HepG2 (cell line): ENCODE results near the gene ENG. TPM values are rescaled to one million over a fixed set of nuclear protein-coding genes. Genes with fewer than 3 reads are reported as not detected.

Experiments
- ATAC-seq: fragments of 200-7000 bp; cut with Tn5 transposase; 3 replicates; pipeline ENCODE4 v1.9.1; 2020; ENCODE audit warnings: mild to moderate bottlenecking, moderate library complexity
- BruUV-seq: library from RNA; stranded (reverse); fragments of 400-500 nt; replicated peaks from 2 replicates; lab custom pipeline; 2021; lab: Mats Ljungman, UMichigan
- CTCF ChIA-PET: fragments of 300-600 bp; formaldehyde crosslinking; extraction: SDS; loops from one replicate; lab custom pipeline; 2021; ENCODE audit warnings: low total read pairs, inconsistent platforms, low intra/inter-chr PET ratio; lab: Yijun Ruan, JAX
- POLR2A ChIA-PET: fragments of 350-600 bp; sonication (Branson Sonifier 250); formaldehyde crosslinking; loops from one replicate; lab custom pipeline; 2020; ENCODE audit warnings: antibody characterized with exemption, inconsistent platforms; lab: Yijun Ruan, JAX
- DNase-seq: peaks from one replicate; pipeline ENCODE4 v3.0.0-alpha.2; 2015; ENCODE audit warnings: low spot score
- FAIRE-seq: peaks from 3 replicates; lab custom pipeline; 2011; peaks lifted over from hg19 to GRCh38; lab: Jason Lieb, UNC
- H2AFZ ChIP-seq: one replicate; pipeline ENCODE4 v1.6.1; 2011; ENCODE audit warnings: low read length, inconsistent platforms
- H3K27ac ChIP-seq: fragments of 300-600 bp; 3 replicates; pipeline ENCODE4 v1.8.0; 2011; ENCODE audit warnings: mixed run types, mild to moderate bottlenecking, mixed read lengths, low read length, inconsistent platforms; ENCODE audit not compliant: insufficient read depth; ENCODE audit errors: extremely low read length
- H3K27me3 ChIP-seq, 2 experiments: fragments of 200-600 bp in 1 of 2; 2 replicates in 1 of 2; 3 replicates in 1 of 2; pipeline versions ENCODE4 v1.6.0 to v1.8.0; 2011; ENCODE audit warnings: low read length in 2 of 2, mild to moderate bottlenecking in 2 of 2, moderate library complexity in 2 of 2, inconsistent platforms in 1 of 2; ENCODE audit not compliant: insufficient read depth in 2 of 2, control insufficient read depth in 1 of 2
- H3K36me3 ChIP-seq, 2 experiments: fragments of 200-600 bp in 1 of 2; replicated peaks in 1 of 2; 2 replicates in 1 of 2; 3 replicates in 1 of 2; pipeline versions ENCODE4 v1.5.1 to v1.8.0; 2011; ENCODE audit warnings: low read length in 2 of 2, inconsistent platforms in 1 of 2; ENCODE audit not compliant: insufficient read depth in 2 of 2, control insufficient read depth in 1 of 2
- H3K4me1 ChIP-seq: 2 replicates; pipeline ENCODE4 v1.5.1; 2012; ENCODE audit warnings: low read length, inconsistent platforms; ENCODE audit not compliant: insufficient read depth
- H3K4me2 ChIP-seq: 2 replicates; pipeline ENCODE4 v1.6.0; 2011; ENCODE audit warnings: low read depth, low read length, inconsistent platforms
- H3K4me3 ChIP-seq, 3 experiments: fragments of 200-600 bp in 1 of 3; sonication (generic), shearing (Covaris generic) in 1 of 3; replicated peaks in 1 of 3; 2 replicates each; pipeline ENCODE4 v1.5.1; 2011 to 2016; ENCODE audit warnings: low read length in 3 of 3, inconsistent platforms in 2 of 3, low read depth in 2 of 3, mild to moderate bottlenecking in 2 of 3, control low read depth in 1 of 3, mixed read lengths in 1 of 3; ENCODE audit not compliant: insufficient read depth in 1 of 3
- H3K79me2 ChIP-seq: one replicate; pipeline ENCODE4 v1.6.1; 2011; ENCODE audit warnings: low read length, inconsistent platforms; ENCODE audit not compliant: insufficient read depth
- H3K9ac ChIP-seq: 2 replicates; pipeline ENCODE4 v1.6.0; 2011; ENCODE audit warnings: mild to moderate bottlenecking, low read depth, low read length, inconsistent platforms; ENCODE audit not compliant: insufficient read depth
- H3K9me3 ChIP-seq: 2 replicates; pipeline ENCODE4 v1.5.1; 2012; ENCODE audit warnings: mild to moderate bottlenecking, low read length
- H4K20me1 ChIP-seq: 2 replicates; pipeline ENCODE4 v1.6.0; 2011; ENCODE audit warnings: inconsistent platforms, mild to moderate bottlenecking, low read length, moderate library complexity; ENCODE audit not compliant: insufficient read depth
- CCDC6 ChIP-seq: sonication (generic); formaldehyde crosslinking; IDR thresholded peaks from 2 replicates; pipeline ENCODE4 v1.8.1; 2022; ENCODE audit warnings: mild to moderate bottlenecking, missing genetic modification reagents, moderate library complexity
- GPN1 ChIP-seq: sonication (generic); formaldehyde crosslinking; IDR thresholded peaks from 2 replicates; pipeline ENCODE4 v1.5.1; 2020; ENCODE audit warnings: missing genetic modification reagents, borderline replicate concordance
- GZF1 ChIP-seq: sonication (generic); formaldehyde crosslinking; IDR thresholded peaks from 2 replicates; pipeline ENCODE4 v1.5.1; 2020; ENCODE audit warnings: mild to moderate bottlenecking, missing genetic modification reagents
- HDAC2 ChIP-seq: sonication (generic); formaldehyde crosslinking; IDR thresholded peaks from 2 replicates; pipeline ENCODE4 v1.4.0; 2020; ENCODE audit warnings: missing genetic modification reagents
- HOXD1 ChIP-seq: sonication (generic); formaldehyde crosslinking; IDR thresholded peaks from 2 replicates; pipeline ENCODE4 v1.5.0; 2020; ENCODE audit warnings: missing genetic modification reagents
- PCBP2 ChIP-seq: fragments of 200-400 bp; formaldehyde crosslinking; optimal IDR thresholded peaks from 2 replicates; pipeline ENCODE3; 2018; ENCODE audit warnings: low read length, low read depth; ENCODE audit not compliant: poor library complexity, severe bottlenecking
- POGK ChIP-seq: sonication (generic); formaldehyde crosslinking; conservative IDR thresholded peaks from 2 replicates; pipeline ENCODE4 v1.8.0; 2022; ENCODE audit warnings: mild to moderate bottlenecking, moderate library complexity, missing genetic modification reagents
- ZNF687 ChIP-seq: sonication (generic); formaldehyde crosslinking; IDR thresholded peaks from 2 replicates; pipeline ENCODE4 v1.5.1; 2020; ENCODE audit warnings: mild to moderate bottlenecking, missing genetic modification reagents, moderate library complexity
- WGBS: methylation state at CpG from one replicate; pipeline ENCODE4 v1.1.6; 2017; ENCODE audit warnings: low lambda C conversion rate; 5-methylcytosine and 5-hydroxymethylcytosine counted together
- in situ Hi-C: cut with HindIII; loops from 2 replicates; pipeline ENCODE4 v1.10.0; 2017; ENCODE audit warnings: low pct_unique_long_range_greater_than_20kb; ENCODE audit not compliant: extremely low pct_ligation_motif_present
- intact Hi-C: fragments of 100-400 bp; cut with micrococcal nuclease; formaldehyde crosslinking; loops from one replicate; pipeline ENCODE4 v1.10.0; 2022; ENCODE audit not compliant: unreplicated experiment
- polyA plus RNA-seq, 8 experiments: library from polyadenylated mRNA; depleted of rRNA in 3 of 8; stranded (reverse) in 7 of 8; unstranded in 1 of 8; fragments of >200 nt; fragmentation: Illumina TruSeq in 4 of 8; extraction: Trizol in 4 of 8; gene quantifications; 2 replicates each; pipeline versions ENCODE4 v1.2.1 to v1.2.3, GENCODE V29; 2011 to 2016; ENCODE audit warnings: low read depth in 4 of 8, missing spikeins in 1 of 8, mixed read lengths in 1 of 8; ENCODE audit not compliant: insufficient read depth in 1 of 8
- total RNA-seq, 5 experiments: library from RNA; depleted of rRNA; stranded (reverse); fragments of >200 nt; fragmentation: Illumina TruSeq; extraction: Trizol; gene quantifications; 2 replicates each; pipeline ENCODE4 v1.2.3, GENCODE V29; 2016; ENCODE audit warnings: low read depth in 1 of 5

ENG gene
- total and polyA plus RNA-seq, 2 of the 13 experiments (the other 11 are each of a cell fraction or from before 2014, with no cell fraction given) = 0.02 to 1.1 TPM

GRCh38 chr9:127857278-127857677 is 2.8 kb upstream of the ENG start:
- H3K4me2 ChIP-seq = peak overlapping the region; percentile 67; the same call in 1 of the 2 replicates
- TF ChIP-seq POGK (0 out of 2 replicates have a peak, but pooled peaks have one; percentile 31), GPN1 (CRISPR knock-in tag) (no peak), PCBP2 (no peak), CCDC6 (CRISPR knock-in tag) (no peak), HOXD1 (CRISPR knock-in tag) (no peak)
- in situ Hi-C loops (no loop called here), intact Hi-C loops (no loop called here)
- no peak overlapping the region for H3K9ac ChIP-seq
- 0 out of 5 replicates have a peak, but pooled peaks cover 0 to 1% of the 10 kb centered on the region in 2 experiments for H3K27me3 ChIP-seq
- H3K36me3 ChIP-seq = no peaks in the 10 kb centered on the region
- DNase-seq = no peak
- H3K27ac ChIP-seq = no peak overlapping the region
- ATAC-seq = no peak
- no peak for FAIRE-seq
- no peaks in the 10 kb centered on the region for H4K20me1 ChIP-seq
- H3K4me1 ChIP-seq = peaks cover 71% of the 10 kb centered on the region
- H2AFZ ChIP-seq = no peak overlapping the region
- ChIA-PET CTCF (no interaction called here), POLR2A (no interaction called here)
- no peaks in the 10 kb centered on the region for H3K9me3 ChIP-seq
- H3K4me3 ChIP-seq = no peak overlapping the region
- WGBS = 33% methylated on average over 4 of the region's 4 CpGs
- no peaks in the 10 kb centered on the region for H3K79me2 ChIP-seq
- BruUV-seq = no TSS peak

GRCh38 chr9:127856729-127857116 is 2.3 kb upstream of the ENG start:
- Histone ChIP-seq H3K9me3 (no peaks in the 10 kb centered on the region), H3K36me3 (no peaks in the 10 kb centered on the region), H2AFZ (no peak overlapping the region), H3K79me2 (no peaks in the 10 kb centered on the region), H3K4me3 (peak overlapping the region in 1 of 3 experiments; percentile 38; a peak in 2 of 6 replicates), H3K4me2 (peak overlapping the region; percentile 67), H4K20me1 (no peaks in the 10 kb centered on the region), H3K9ac (peak overlapping the region; percentile 34; the same call in 1 of the 2 replicates), H3K27ac (no peak overlapping the region), H3K4me1 (peaks cover 71% of the 10 kb centered on the region), H3K27me3 (0 out of 5 replicates have a peak, but pooled peaks cover 0 to 1% of the 10 kb centered on the region in 2 experiments)
- TF ChIP-seq GZF1 (CRISPR knock-in tag) = no peak
- no peak for TF ChIP-seq HDAC2
- TF ChIP-seq ZNF687 (CRISPR knock-in tag) = peak; percentile 48; the same call in 1 of the 2 replicates
- POLR2A ChIA-PET = interaction anchor here (0.5 to 0.6 kb wide), 2 partner anchors 24 to 61 kb away, joined by 3 to 4 read pairs; no protein-coding TSS in a partner anchor
- CTCF ChIA-PET = no interaction called here
- BruUV-seq = no TSS peak
- ATAC-seq (peak; percentile 22), FAIRE-seq (no peak), DNase-seq (no peak)
- in situ Hi-C loops = no loop called here
- WGBS = 0% methylated on average over 1 of the region's 8 CpGs
- intact Hi-C loops = no loop called here
